HEK293 (cell line): Measurements from ENCODE around the gene DNAH5.

Experiments used
- CTCF ChIA-PET: fragments of 350-600 bp; formaldehyde crosslinking; extraction: SDS; loops from one replicate; lab custom pipeline; 2021; ENCODE audit warnings: antibody characterized with exemption; lab: Yijun Ruan, JAX
- POLR2A ChIA-PET: fragments of 300-600 bp; formaldehyde crosslinking; extraction: SDS; loops from one replicate; lab custom pipeline; 2020; ENCODE audit warnings: antibody characterized with exemption, inconsistent platforms; lab: Yijun Ruan, JAX
- H3K27ac ChIP-seq: fragments of 200-500 bp; sonication (Bioruptor generic); 2 replicates; pipeline ENCODE4 v1.5.1; 2014; ENCODE audit warnings: low read depth, low read length, control low read depth, inconsistent platforms; ENCODE audit errors: extremely low read depth
- H3K36me3 ChIP-seq, 2 experiments: fragments of 200-500 bp in 1 of 2; sonication (Bioruptor generic) in 1 of 2; 1 replicate in 1 of 2; 2 replicates in 1 of 2; pipeline ENCODE4 v1.5.1; 2014 to 2017; ENCODE audit warnings: inconsistent platforms in 2 of 2, low read length in 2 of 2; ENCODE audit not compliant: control insufficient read depth in 2 of 2, insufficient read depth in 1 of 2
- H3K4me1 ChIP-seq: fragments of 200-500 bp; sonication (Bioruptor generic); 2 replicates; pipeline ENCODE4 v1.5.1; 2014; ENCODE audit warnings: mild to moderate bottlenecking, low read length, inconsistent platforms; ENCODE audit not compliant: control insufficient read depth, insufficient read depth
- H3K4me3 ChIP-seq: 2 replicates; pipeline ENCODE4 v1.5.1; 2011; ENCODE audit warnings: low read depth, mild to moderate bottlenecking, control low read depth, low read length, moderate library complexity
- H3K9me3 ChIP-seq: fragments of 200-500 bp; sonication (Bioruptor generic); 2 replicates; pipeline ENCODE4 v1.5.1; 2014; ENCODE audit warnings: low read depth, low read length, inconsistent platforms; ENCODE audit not compliant: control insufficient read depth, insufficient read depth
- EGR2 ChIP-seq: fragments of 450-650 bp; formaldehyde crosslinking; IDR thresholded peaks from 2 replicates; pipeline ENCODE4 v1.5.1; 2016; ENCODE audit warnings: low read depth, missing biosample characterization, missing genetic modification characterization
- GLI4 ChIP-seq: fragments of 450-650 bp; formaldehyde crosslinking; IDR thresholded peaks from 2 replicates; pipeline ENCODE4 v1.5.1; 2016; ENCODE audit warnings: missing biosample characterization, missing genetic modification characterization
- HIC1 ChIP-seq: fragments of 450-650 bp; formaldehyde crosslinking; IDR thresholded peaks from 2 replicates; pipeline ENCODE4 v1.5.1; 2016; ENCODE audit warnings: missing biosample characterization, missing genetic modification characterization
- KLF8 ChIP-seq: fragments of 450-650 bp; formaldehyde crosslinking; IDR thresholded peaks from 2 replicates; pipeline ENCODE4 v1.5.1; 2016; ENCODE audit warnings: missing biosample characterization, missing genetic modification characterization
- PBX3 ChIP-seq: sonication (generic); formaldehyde crosslinking; IDR thresholded peaks from 2 replicates; pipeline ENCODE4 v1.8.1; 2022; ENCODE audit warnings: mild to moderate bottlenecking, moderate library complexity, missing genetic modification reagents
- RBAK ChIP-seq: fragments of 450-650 bp; formaldehyde crosslinking; IDR thresholded peaks from 2 replicates; pipeline ENCODE4 v1.5.1; 2016; ENCODE audit warnings: missing biosample characterization, missing genetic modification characterization
- SCRT2 ChIP-seq: fragments of 450-650 bp; formaldehyde crosslinking; IDR thresholded peaks from 2 replicates; pipeline ENCODE4 v1.5.1; 2016; ENCODE audit warnings: missing biosample characterization, missing genetic modification characterization
- ZBTB20 ChIP-seq: fragments of 450-650 bp; formaldehyde crosslinking; IDR thresholded peaks from 2 replicates; pipeline ENCODE4 v1.5.1; 2016; ENCODE audit warnings: missing biosample characterization, missing genetic modification characterization
- ZBTB21 ChIP-seq: fragments of 450-650 bp; formaldehyde crosslinking; IDR thresholded peaks from 2 replicates; pipeline ENCODE4 v1.5.1; 2017; ENCODE audit warnings: missing biosample characterization, missing genetic modification characterization
- ZFP41 ChIP-seq: fragments of 450-650 bp; formaldehyde crosslinking; IDR thresholded peaks from 2 replicates; pipeline ENCODE4 v1.5.1; 2016; ENCODE audit warnings: missing biosample characterization, missing genetic modification characterization, borderline replicate concordance
- ZNF114 ChIP-seq: fragments of 450-650 bp; formaldehyde crosslinking; IDR thresholded peaks from 2 replicates; pipeline ENCODE4 v1.5.0; 2017; ENCODE audit warnings: missing biosample characterization, missing genetic modification characterization
- ZNF2 ChIP-seq: fragments of 450-650 bp; formaldehyde crosslinking; IDR thresholded peaks from 2 replicates; pipeline ENCODE4 v1.5.1; 2016; ENCODE audit warnings: missing biosample characterization, missing genetic modification characterization
- ZNF221 ChIP-seq: fragments of 450-650 bp; formaldehyde crosslinking; IDR thresholded peaks from 2 replicates; pipeline ENCODE4 v1.5.1; 2017; ENCODE audit warnings: missing biosample characterization, missing genetic modification characterization, borderline replicate concordance
- ZNF341 ChIP-seq: fragments of 450-650 bp; formaldehyde crosslinking; IDR thresholded peaks from 2 replicates; pipeline ENCODE4; 2016; ENCODE audit warnings: low read depth, missing biosample characterization, missing genetic modification characterization
- ZNF350 ChIP-seq: fragments of 450-650 bp; formaldehyde crosslinking; IDR thresholded peaks from 2 replicates; pipeline ENCODE4 v1.5.0; 2017; ENCODE audit warnings: missing biosample characterization, mild to moderate bottlenecking, missing genetic modification characterization
- ZNF398 ChIP-seq: fragments of 450-650 bp; formaldehyde crosslinking; IDR thresholded peaks from 2 replicates; pipeline ENCODE4 v1.5.1; 2017; ENCODE audit warnings: missing biosample characterization, missing genetic modification characterization
- ZNF449 ChIP-seq: fragments of 450-650 bp; formaldehyde crosslinking; IDR thresholded peaks from 2 replicates; pipeline ENCODE4 v1.5.1; 2017; ENCODE audit warnings: missing biosample characterization, mild to moderate bottlenecking, missing genetic modification characterization, moderate library complexity
- ZNF48 ChIP-seq: fragments of 450-650 bp; formaldehyde crosslinking; IDR thresholded peaks from 2 replicates; pipeline ENCODE4 v1.5.1; 2016; ENCODE audit warnings: missing biosample characterization, missing genetic modification characterization
- ZNF549 ChIP-seq: fragments of 450-650 bp; IDR thresholded peaks from 2 replicates; pipeline ENCODE4 v1.5.1; 2018; ENCODE audit warnings: missing biosample characterization, missing genetic modification characterization, mild to moderate bottlenecking, inconsistent platforms, moderate library complexity
- ZNF555 ChIP-seq: fragments of 450-650 bp; formaldehyde crosslinking; conservative IDR thresholded peaks from 2 replicates; pipeline ENCODE4 v1.5.1; 2017; ENCODE audit warnings: missing biosample characterization, mild to moderate bottlenecking, missing genetic modification characterization, inconsistent platforms
- ZNF610 ChIP-seq: fragments of 450-650 bp; formaldehyde crosslinking; IDR thresholded peaks from 2 replicates; pipeline ENCODE4 v1.5.1; 2016; ENCODE audit warnings: missing biosample characterization, missing genetic modification characterization, borderline replicate concordance
- ZNF639 ChIP-seq: fragments of 450-650 bp; formaldehyde crosslinking; IDR thresholded peaks from 2 replicates; pipeline ENCODE4 v1.5.1; 2016; ENCODE audit warnings: missing biosample characterization, missing genetic modification characterization
- ZNF664 ChIP-seq: fragments of 450-650 bp; formaldehyde crosslinking; IDR thresholded peaks from 2 replicates; pipeline ENCODE4 v1.5.1; 2016; ENCODE audit warnings: missing biosample characterization, missing genetic modification characterization
- ZSCAN16 ChIP-seq: fragments of 450-650 bp; formaldehyde crosslinking; IDR thresholded peaks from 2 replicates; pipeline ENCODE4 v1.5.1; 2016; ENCODE audit warnings: missing biosample characterization, missing genetic modification characterization

Gene DNAH5

GRCh38 chr5:13860146-13860545 is 84.3 kb downstream of the DNAH5 start (continued):
- TF ChIP-seq ZBTB20 (tag by site-specific recombination), result no peak
- TF ChIP-seq ZNF341 (tag by site-specific recombination), result no peak
- no peak for TF ChIP-seq ZFP41 (tag by site-specific recombination)
- no peak for TF ChIP-seq ZNF549
- no peak for TF ChIP-seq RBAK (tag by site-specific recombination)
- no peak for TF ChIP-seq KLF8 (tag by site-specific recombination)
- TF ChIP-seq EGR2, result peak; percentile 31; the same call in 1 of the 2 replicates
- TF ChIP-seq ZNF221 (tag by site-specific recombination), result no peak
- TF ChIP-seq ZNF555 (tag by site-specific recombination), result no peak
- no peak for TF ChIP-seq GLI4 (tag by site-specific recombination)
- no peak for TF ChIP-seq ZSCAN16

- Histone ChIP-seq H3K4me1 (no peaks in the 10 kb centered on the region), H3K36me3 (no peaks in the 10 kb centered on the region), H3K4me3 (no peak overlapping the region), H3K9me3 (no peaks in the 10 kb centered on the region), H3K27ac (no peak overlapping the region)
- TF ChIP-seq ZNF2 (tag by site-specific recombination) (no peak), SCRT2 (tag by site-specific recombination) (peak; percentile 62), ZNF350 (tag by site-specific recombination) (no peak), ZNF610 (no peak), PBX3 (no peak)
- CTCF ChIA-PET, result interaction anchor here (0.5 kb wide), 1 partner anchor 47 kb away, joined by 3 read pairs; no protein-coding TSS in a partner anchor
- POLR2A ChIA-PET, result no interaction called here
These were observed 85.0 kb downstream of the DNAH5 start for GRCh38 chr5:13859270-13860065.

- Histone ChIP-seq H3K4me1 (no peaks in the 10 kb centered on the region), H3K27ac (no peak overlapping the region), H3K4me3 (no peak overlapping the region), H3K36me3 (no peaks in the 10 kb centered on the region), H3K9me3 (no peaks in the 10 kb centered on the region)
- CTCF ChIA-PET, result no interaction called here
- POLR2A ChIA-PET, result no interaction called here
- TF ChIP-seq ZNF639 (tag by site-specific recombination) (no peak), ZNF664 (tag by site-specific recombination) (no peak), ZNF549 (no peak), ZNF114 (tag by site-specific recombination) (no peak), HIC1 (tag by site-specific recombination) (no peak), ZBTB21 (no peak), ZNF398 (no peak), ZNF449 (tag by site-specific recombination) (no peak), ZNF48 (tag by site-specific recombination) (no peak)
These were observed 101.2 kb downstream of the DNAH5 start for GRCh38 chr5:13843175-13843846.
